Lung (tissue), 12 donors: ENCODE results near the gene SPIB. TPM values are rescaled to one million over a fixed set of nuclear protein-coding genes. Genes with fewer than 3 reads are reported as not detected.

Experiments
- ATAC-seq: fragments of 200-7000 bp; cut with Tn5 transposase; one replicate; pipeline ENCODE4 v1.9.1; 2020; ENCODE audit warnings: moderate number of reproducible peaks; ENCODE audit not compliant: insufficient read depth, low FRiP score
- DNase-seq, 3 donors: peaks; one replicate each; pipeline ENCODE4 v3.0.0-alpha.2; 2013 to 2017
- H3K27ac ChIP-seq, 2 donors: one replicate each; pipeline ENCODE4 v1.5.1; 2013; ENCODE audit warnings: mild to moderate bottlenecking in 2 of 2, moderate library complexity in 2 of 2, control low read depth in 1 of 2, inconsistent platforms in 1 of 2, low read depth in 1 of 2, low read length in 1 of 2
- H3K27me3 ChIP-seq, 3 donors: one replicate each; pipeline ENCODE4 v1.5.1; 2013; ENCODE audit warnings: low read length in 2 of 3; ENCODE audit not compliant: control insufficient read depth in 3 of 3, insufficient read depth in 3 of 3
- H3K36me3 ChIP-seq, 4 donors: one replicate each; pipeline ENCODE4 v1.5.1; 2013; ENCODE audit warnings: low read length in 4 of 4, mild to moderate bottlenecking in 1 of 4, moderate library complexity in 1 of 4; ENCODE audit not compliant: control insufficient read depth in 4 of 4, insufficient read depth in 4 of 4
- H3K4me1 ChIP-seq, 5 donors: one replicate each; pipeline ENCODE4 v1.5.1; 2013; ENCODE audit warnings: low read length in 5 of 5, mild to moderate bottlenecking in 2 of 5, moderate library complexity in 1 of 5; ENCODE audit not compliant: control insufficient read depth in 5 of 5, insufficient read depth in 5 of 5
- H3K4me3 ChIP-seq: one replicate; pipeline ENCODE4 v1.5.1; 2013; ENCODE audit warnings: mild to moderate bottlenecking, control low read depth, moderate library complexity
- H3K9ac ChIP-seq, 2 donors: one replicate each; pipeline ENCODE4 v1.5.1; 2013; ENCODE audit warnings: low read length in 2 of 2, control low read depth in 1 of 2; ENCODE audit not compliant: insufficient read depth in 1 of 2
- H3K9me3 ChIP-seq, 4 donors: one replicate each; pipeline ENCODE4 v1.5.1; 2013; ENCODE audit warnings: low read length in 3 of 4, mild to moderate bottlenecking in 1 of 4, moderate library complexity in 1 of 4; ENCODE audit not compliant: control insufficient read depth in 4 of 4, insufficient read depth in 3 of 4
- WGBS, 2 donors: extraction: QIAGEN DNeasy Blood & Tissue Kit; methylation state at CpG; one replicate each; pipeline ENCODE4 v1.1.7; 2013; 5-methylcytosine and 5-hydroxymethylcytosine counted together
- polyA plus RNA-seq, 2 donors: library from polyadenylated mRNA; stranded (reverse); fragments of 200-250 nt; gene quantifications; one replicate each; pipeline ENCODE4 v1.2.1, GENCODE V29; 2013
- total RNA-seq, 2 donors: library from RNA; depleted of rRNA in 1 of 2; stranded (reverse); fragments of >200 nt in 1 of 2; gene quantifications; one replicate each; pipeline ENCODE4 v1.2.1, GENCODE V29; 2014 to 2021
- TF ChIP-seq, protein P1 (sequence below): IDR thresholded peaks from 2 replicates; pipeline ENCODE4 v1.5.1; 2012; ENCODE audit warnings: mild to moderate bottlenecking; ENCODE audit errors: control extremely low read depth, extremely low read depth
- donor health status: control.
- donor health status: control.
- donor health status: Bipolar disorder and iron deficiency.
- donor health status: healthy.
- donor health status: DM: yes; HTN: yes; CAD: no.

The SPIB gene
- total and polyA plus RNA-seq, 4 donors, result 0.22 to 10.5 (median 0.65) TPM

DNA sequence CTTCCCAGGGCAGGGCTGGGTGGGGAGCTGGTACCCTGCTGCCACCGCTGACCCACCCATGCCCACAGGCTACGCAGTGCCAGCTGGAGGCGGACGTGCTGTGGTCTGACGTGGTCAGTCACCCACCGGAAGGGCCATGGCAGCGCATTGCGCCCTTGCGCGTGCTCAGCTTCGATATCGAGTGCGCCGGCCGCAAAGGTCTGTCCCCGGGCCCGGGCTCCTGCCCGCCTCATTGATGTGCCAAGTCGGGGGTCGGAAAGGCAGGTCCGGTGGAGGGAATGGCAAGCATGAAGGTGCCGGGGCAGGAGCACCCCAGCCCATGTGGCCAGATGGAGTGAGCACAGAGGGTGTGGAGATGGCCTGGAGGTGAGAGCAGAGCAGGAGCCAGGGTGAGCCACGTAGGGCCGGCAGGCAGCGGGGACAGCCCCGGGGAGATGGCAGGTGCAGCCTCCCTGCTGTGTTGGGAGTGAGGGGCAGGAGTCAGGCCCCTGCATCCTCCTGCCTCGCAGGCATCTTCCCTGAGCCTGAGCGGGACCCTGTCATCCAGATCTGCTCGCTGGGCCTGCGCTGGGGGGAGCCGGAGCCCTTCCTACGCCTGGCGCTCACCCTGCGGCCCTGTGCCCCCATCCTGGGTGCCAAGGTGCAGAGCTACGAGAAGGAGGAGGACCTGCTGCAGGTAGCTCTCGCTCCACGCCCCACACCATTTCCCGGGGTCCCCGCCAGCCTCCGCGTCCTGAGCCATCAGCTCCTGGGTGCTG lies 16.0 kb upstream of the SPIB start:
- H3K9ac ChIP-seq, result no peak overlapping the region
- ATAC-seq (no peak), DNase-seq (no peak)
- peaks cover 0 to 44% (median 12%) of the 10 kb centered on the region in 4 donors for H3K36me3 ChIP-seq
- H3K27ac ChIP-seq, result no peak overlapping the region
- TF ChIP-seq, protein P1, sequence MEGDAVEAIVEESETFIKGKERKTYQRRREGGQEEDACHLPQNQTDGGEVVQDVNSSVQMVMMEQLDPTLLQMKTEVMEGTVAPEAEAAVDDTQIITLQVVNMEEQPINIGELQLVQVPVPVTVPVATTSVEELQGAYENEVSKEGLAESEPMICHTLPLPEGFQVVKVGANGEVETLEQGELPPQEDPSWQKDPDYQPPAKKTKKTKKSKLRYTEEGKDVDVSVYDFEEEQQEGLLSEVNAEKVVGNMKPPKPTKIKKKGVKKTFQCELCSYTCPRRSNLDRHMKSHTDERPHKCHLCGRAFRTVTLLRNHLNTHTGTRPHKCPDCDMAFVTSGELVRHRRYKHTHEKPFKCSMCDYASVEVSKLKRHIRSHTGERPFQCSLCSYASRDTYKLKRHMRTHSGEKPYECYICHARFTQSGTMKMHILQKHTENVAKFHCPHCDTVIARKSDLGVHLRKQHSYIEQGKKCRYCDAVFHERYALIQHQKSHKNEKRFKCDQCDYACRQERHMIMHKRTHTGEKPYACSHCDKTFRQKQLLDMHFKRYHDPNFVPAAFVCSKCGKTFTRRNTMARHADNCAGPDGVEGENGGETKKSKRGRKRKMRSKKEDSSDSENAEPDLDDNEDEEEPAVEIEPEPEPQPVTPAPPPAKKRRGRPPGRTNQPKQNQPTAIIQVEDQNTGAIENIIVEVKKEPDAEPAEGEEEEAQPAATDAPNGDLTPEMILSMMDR, result no peak
- WGBS, 2 donors, result 97 to 98% methylated on average over 35 to 41 of the region's 41 CpGs
- no peak overlapping the region for H3K4me3 ChIP-seq
- peaks cover 0 to 3% (median 0%) of the 10 kb centered on the region in 4 donors for H3K9me3 ChIP-seq
- no peaks in the 10 kb centered on the region for H3K4me1 ChIP-seq
- no peaks in the 10 kb centered on the region for H3K27me3 ChIP-seq

DNA sequence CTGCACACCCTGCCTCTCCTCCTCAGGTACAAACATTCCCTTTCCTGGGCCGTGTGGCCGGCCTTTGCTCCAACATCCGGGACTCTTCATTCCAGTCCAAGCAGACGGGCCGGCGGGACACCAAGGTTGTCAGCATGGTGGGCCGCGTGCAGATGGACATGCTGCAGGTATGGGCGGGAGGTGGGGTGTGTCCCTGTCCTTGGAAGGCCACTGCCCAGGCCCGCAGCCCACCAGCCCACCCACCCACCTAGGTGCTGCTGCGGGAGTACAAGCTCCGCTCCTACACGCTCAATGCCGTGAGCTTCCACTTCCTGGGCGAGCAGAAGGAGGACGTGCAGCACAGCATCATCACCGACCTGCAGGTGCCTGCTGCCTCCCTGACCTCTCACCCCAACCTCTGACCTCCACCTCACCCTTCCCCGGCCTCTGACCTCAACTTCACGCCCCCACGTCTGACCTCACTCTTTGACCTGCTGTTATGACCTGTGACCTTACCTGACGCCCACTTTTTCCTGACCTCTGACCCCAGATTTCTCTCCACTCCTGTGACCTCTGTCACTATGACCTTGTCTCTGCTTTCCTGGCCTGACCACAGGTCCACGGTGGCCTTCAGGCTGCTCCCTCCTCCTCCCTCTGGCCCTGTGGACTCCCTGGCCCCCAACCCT lies 12.4 kb upstream of the SPIB start:
- 88 to 96% methylated on average over 22 of the region's 22 CpGs for WGBS, 2 donors
- no peak for DNase-seq
- no peak for ATAC-seq
- Histone ChIP-seq H3K9ac (no peak overlapping the region), H3K27me3 (no peaks in the 10 kb centered on the region), H3K9me3 (no peaks in the 10 kb centered on the region), H3K4me1 (no peaks in the 10 kb centered on the region), H3K4me3 (no peak overlapping the region), H3K27ac (no peak overlapping the region), H3K36me3 (peaks cover 0 to 54% (median 15%) of the 10 kb centered on the region in 4 donors)
- TF ChIP-seq, protein P1, result no peak

GRCh38 chr19:50406829-50407228 lies 11.9 kb upstream of the SPIB start:
- 93 to 95% methylated on average over 19 of the region's 19 CpGs for WGBS, 2 donors
- Histone ChIP-seq H3K36me3 (peaks cover 0 to 51% (median 15%) of the 10 kb centered on the region in 4 donors), H3K9me3 (no peaks in the 10 kb centered on the region), H3K27me3 (no peaks in the 10 kb centered on the region), H3K4me1 (no peaks in the 10 kb centered on the region), H3K9ac (no peak overlapping the region), H3K4me3 (no peak overlapping the region), H3K27ac (no peak overlapping the region)
- DNase-seq (no peak), ATAC-seq (no peak)
- TF ChIP-seq, protein P1, result no peak
